Ishikawa (cell line): ENCODE measurements around the gene EDC4.

Source experiments
- CEBPB ChIP-seq: IDR thresholded peaks from 2 replicates; pipeline ENCODE4 v1.6.1; 2012
- EGR1 ChIP-seq: IDR thresholded peaks from 2 replicates; pipeline ENCODE4 v1.6.1; 2012
- EP300 ChIP-seq: IDR thresholded peaks from 2 replicates; pipeline ENCODE4 v1.6.1; 2012; ENCODE audit warnings: borderline replicate concordance
- FOXM1 ChIP-seq: IDR thresholded peaks from 2 replicates; pipeline ENCODE4 v1.6.1; 2012; ENCODE audit warnings: low read depth, borderline replicate concordance
- MAX ChIP-seq: IDR thresholded peaks from 2 replicates; pipeline ENCODE4 v1.6.1; 2012
- RAD21 ChIP-seq: IDR thresholded peaks from 2 replicates; pipeline ENCODE4 v1.6.1; 2012; ENCODE audit warnings: low read depth
- REST ChIP-seq: IDR thresholded peaks from 2 replicates; pipeline ENCODE4 v1.6.1; 2012; ENCODE audit warnings: low read depth, mild to moderate bottlenecking
- TAF1 ChIP-seq: IDR thresholded peaks from 2 replicates; pipeline ENCODE4 v1.6.1; 2012; ENCODE audit warnings: low read depth, mild to moderate bottlenecking
- TCF12 ChIP-seq: IDR thresholded peaks from 2 replicates; pipeline ENCODE4 v1.6.1; 2012; ENCODE audit warnings: low read depth
- TEAD4 ChIP-seq: IDR thresholded peaks from 2 replicates; pipeline ENCODE4 v1.6.1; 2012
- YY1 ChIP-seq: IDR thresholded peaks from 2 replicates; pipeline ENCODE4 v1.6.1; 2012; ENCODE audit warnings: low read depth

GRCh38 chr16:67865318-67865717 is 7.5 kb upstream of the EDC4 start:
- TF ChIP-seq RAD21 (peak; percentile 55), EP300 (no peak), MAX (0 out of 2 replicates have a peak, but pooled peaks have one; percentile 30), TAF1 (no peak), YY1 (no peak), TCF12 (no peak), REST (no peak), FOXM1 (no peak), CEBPB (no peak), TEAD4 (no peak), EGR1 (no peak)
